Liver (tissue), 9 donors: ENCODE measurements around the gene NFILZ. TPM values are rescaled to one million over a fixed set of nuclear protein-coding genes. Genes with fewer than 3 reads are reported as not detected.

Experiments used
- DNase-seq: peaks from one replicate; pipeline ENCODE4 v3.0.0-alpha.2; 2017; ENCODE audit warnings: low spot score
- H3K27ac ChIP-seq, 2 donors: one replicate each; pipeline ENCODE4 v1.7.0; 2013; ENCODE audit warnings: inconsistent platforms in 2 of 2, low read length in 2 of 2, control low read depth in 1 of 2, low read depth in 1 of 2, mild to moderate bottlenecking in 1 of 2
- H3K27me3 ChIP-seq, 4 donors: one replicate each; pipeline versions ENCODE4 v1.6.1 to v1.7.0; 2013; ENCODE audit warnings: low read length in 3 of 4, inconsistent platforms in 1 of 4, mild to moderate bottlenecking in 1 of 4, moderate library complexity in 1 of 4; ENCODE audit not compliant: control insufficient read depth in 4 of 4, insufficient read depth in 4 of 4
- H3K36me3 ChIP-seq, 4 donors: one replicate each; pipeline versions ENCODE4 v1.6.1 to v1.7.0; 2013; ENCODE audit warnings: low read length in 3 of 4, mild to moderate bottlenecking in 3 of 4, low read depth in 1 of 4, moderate library complexity in 1 of 4; ENCODE audit not compliant: control insufficient read depth in 4 of 4, insufficient read depth in 3 of 4
- H3K4me1 ChIP-seq, 4 donors: one replicate each; pipeline versions ENCODE4 v1.6.1 to v1.7.0; 2013; ENCODE audit warnings: low read length in 3 of 4, mild to moderate bottlenecking in 3 of 4, moderate library complexity in 1 of 4; ENCODE audit not compliant: control insufficient read depth in 4 of 4, insufficient read depth in 4 of 4
- H3K4me3 ChIP-seq, 3 donors: one replicate each; pipeline versions ENCODE4 v1.6.1 to v1.7.0; 2013; ENCODE audit warnings: low read length in 3 of 3, control low read depth in 1 of 3, low read depth in 1 of 3, mild to moderate bottlenecking in 1 of 3
- H3K9ac ChIP-seq, 2 donors: one replicate each; pipeline ENCODE4 v1.7.0; 2013; ENCODE audit warnings: low read length in 2 of 2, mild to moderate bottlenecking in 2 of 2, moderate library complexity in 2 of 2, control low read depth in 1 of 2, low read depth in 1 of 2
- H3K9me3 ChIP-seq, 4 donors: one replicate each; pipeline versions ENCODE4 v1.6.1 to v1.7.0; 2013; ENCODE audit warnings: low read length in 3 of 4; ENCODE audit not compliant: control insufficient read depth in 4 of 4
- ATF3 ChIP-seq: IDR thresholded peaks from 2 replicates; pipeline ENCODE4 v1.6.1; 2016; ENCODE audit warnings: antibody characterized with exemption
- FOXA2 ChIP-seq: IDR thresholded peaks from 2 replicates; pipeline ENCODE4 v1.6.1; 2016; ENCODE audit warnings: antibody characterized with exemption
- GABPA ChIP-seq, 2 donors: IDR thresholded peaks in 1 of 2; conservative IDR thresholded peaks in 1 of 2; 2 replicates each; pipeline ENCODE4 v1.6.1; 2016; ENCODE audit warnings: antibody characterized with exemption in 2 of 2, mild to moderate bottlenecking in 1 of 2, moderate library complexity in 1 of 2
- HNF4A ChIP-seq, 2 donors: conservative IDR thresholded peaks; 2 replicates each; pipeline ENCODE4 v1.6.1; 2016; ENCODE audit warnings: antibody characterized with exemption in 2 of 2, mild to moderate bottlenecking in 2 of 2
- HNF4G ChIP-seq: IDR thresholded peaks from 2 replicates; pipeline ENCODE4 v1.6.1; 2016; ENCODE audit warnings: antibody characterized with exemption
- NR2F2 ChIP-seq: IDR thresholded peaks from 2 replicates; pipeline ENCODE4 v1.6.1; 2016; ENCODE audit warnings: antibody characterized with exemption
- RAD21 ChIP-seq, 2 donors: IDR thresholded peaks; 2 replicates each; pipeline ENCODE4 v1.6.1; 2016; ENCODE audit warnings: antibody characterized with exemption in 2 of 2, mild to moderate bottlenecking in 2 of 2
- SP1 ChIP-seq: IDR thresholded peaks from 2 replicates; pipeline ENCODE4 v1.6.1; 2018; ENCODE audit warnings: antibody characterized with exemption, mild to moderate bottlenecking
- ZBTB33 ChIP-seq: IDR thresholded peaks from 2 replicates; pipeline ENCODE4 v1.6.1; 2016; ENCODE audit warnings: antibody characterized with exemption
- WGBS: extraction: QIAGEN DNeasy Blood & Tissue Kit; methylation state at CpG from one replicate; pipeline ENCODE4 v1.1.7; 2013; 5-methylcytosine and 5-hydroxymethylcytosine counted together
- polyA plus RNA-seq, 2 donors: library from polyadenylated mRNA; stranded (reverse) in 1 of 2; unstranded in 1 of 2; fragments of 200-250 nt in 1 of 2; fragments of >200 nt in 1 of 2; fragmentation: Nextera tagmentation in 1 of 2; extraction: Ambion mirVana in 1 of 2; gene quantifications; one replicate each; pipeline versions ENCODE4 v1.2.1 to v1.2.3, GENCODE V29; 2013 to 2015
- total RNA-seq, 2 donors: library from RNA; depleted of rRNA; stranded (reverse); fragments of >200 nt; gene quantifications; one replicate each; pipeline ENCODE4 v1.2.3, GENCODE V29; 2014
- TF ChIP-seq, protein P1 (sequence below): fragments of 150-350 bp; IDR thresholded peaks from 2 replicates; pipeline ENCODE4 v1.5.1; 2017; ENCODE audit warnings: improper control_type of control experiment, low read depth, low read length; ENCODE audit not compliant: missing input control
- donor health status: healthy.
- donor health status: healthy.
- donor health status: healthy.
- donor health status: healthy.
- donor health status: healthy.

NFILZ gene, protein sequence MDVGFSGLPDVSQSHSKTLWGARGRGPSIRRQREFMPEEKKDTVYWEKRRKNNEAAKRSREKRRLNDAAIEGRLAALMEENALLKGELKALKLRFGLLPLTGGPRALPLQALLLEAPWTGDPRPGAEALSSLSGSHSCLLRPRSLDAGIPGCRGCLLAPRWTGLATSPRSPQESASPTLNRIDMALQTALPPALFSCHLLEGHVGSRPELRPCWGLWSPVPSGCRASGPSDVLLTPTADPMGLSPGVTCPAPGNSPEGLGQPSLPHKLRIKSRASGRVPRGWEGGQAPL
- total RNA-seq (not detected), polyA plus RNA-seq (not detected)

- no peak for TF ChIP-seq NR2F2
- no peak for TF ChIP-seq RAD21 (IDR thresholded peaks at IDR 0.05)
- no peak for TF ChIP-seq SP1
- TF ChIP-seq ATF3 = no peak
- no peak for TF ChIP-seq HNF4G
- TF ChIP-seq ZBTB33 = no peak
- no peak for TF ChIP-seq GABPA (IDR thresholded peaks at IDR 0.05 in 1 of 2, conservative IDR thresholded peaks at IDR 0.05 in 1 of 2)
- TF ChIP-seq FOXA2 = no peak
- TF ChIP-seq, protein P1, sequence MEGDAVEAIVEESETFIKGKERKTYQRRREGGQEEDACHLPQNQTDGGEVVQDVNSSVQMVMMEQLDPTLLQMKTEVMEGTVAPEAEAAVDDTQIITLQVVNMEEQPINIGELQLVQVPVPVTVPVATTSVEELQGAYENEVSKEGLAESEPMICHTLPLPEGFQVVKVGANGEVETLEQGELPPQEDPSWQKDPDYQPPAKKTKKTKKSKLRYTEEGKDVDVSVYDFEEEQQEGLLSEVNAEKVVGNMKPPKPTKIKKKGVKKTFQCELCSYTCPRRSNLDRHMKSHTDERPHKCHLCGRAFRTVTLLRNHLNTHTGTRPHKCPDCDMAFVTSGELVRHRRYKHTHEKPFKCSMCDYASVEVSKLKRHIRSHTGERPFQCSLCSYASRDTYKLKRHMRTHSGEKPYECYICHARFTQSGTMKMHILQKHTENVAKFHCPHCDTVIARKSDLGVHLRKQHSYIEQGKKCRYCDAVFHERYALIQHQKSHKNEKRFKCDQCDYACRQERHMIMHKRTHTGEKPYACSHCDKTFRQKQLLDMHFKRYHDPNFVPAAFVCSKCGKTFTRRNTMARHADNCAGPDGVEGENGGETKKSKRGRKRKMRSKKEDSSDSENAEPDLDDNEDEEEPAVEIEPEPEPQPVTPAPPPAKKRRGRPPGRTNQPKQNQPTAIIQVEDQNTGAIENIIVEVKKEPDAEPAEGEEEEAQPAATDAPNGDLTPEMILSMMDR = no peak
- no peak within 1 kb of the TSS for H3K4me3 ChIP-seq
- H3K27ac ChIP-seq = peak within 1 kb of the TSS; percentile 67 to 70
- WGBS = 95% methylated on average over 11 of the region's 11 CpGs
- DNase-seq = no peak
- peaks cover 4 to 18% (median 11%) of the 10 kb centered on the region in 4 donors for H3K4me1 ChIP-seq
- no peak within 1 kb of the TSS for H3K9ac ChIP-seq
- no peaks in the 10 kb centered on the region for H3K9me3 ChIP-seq
- no peaks in the 10 kb centered on the region for H3K36me3 ChIP-seq
- H3K27me3 ChIP-seq = no peaks in the 10 kb centered on the region
These were observed at the start of gene NFILZ for GRCh38 chr19:8629996-8630683. Gene NFILZ (plus strand): TSS chr19:8630633. CDS start chr19:8676766, 46,133 bp downstream.

DNA sequence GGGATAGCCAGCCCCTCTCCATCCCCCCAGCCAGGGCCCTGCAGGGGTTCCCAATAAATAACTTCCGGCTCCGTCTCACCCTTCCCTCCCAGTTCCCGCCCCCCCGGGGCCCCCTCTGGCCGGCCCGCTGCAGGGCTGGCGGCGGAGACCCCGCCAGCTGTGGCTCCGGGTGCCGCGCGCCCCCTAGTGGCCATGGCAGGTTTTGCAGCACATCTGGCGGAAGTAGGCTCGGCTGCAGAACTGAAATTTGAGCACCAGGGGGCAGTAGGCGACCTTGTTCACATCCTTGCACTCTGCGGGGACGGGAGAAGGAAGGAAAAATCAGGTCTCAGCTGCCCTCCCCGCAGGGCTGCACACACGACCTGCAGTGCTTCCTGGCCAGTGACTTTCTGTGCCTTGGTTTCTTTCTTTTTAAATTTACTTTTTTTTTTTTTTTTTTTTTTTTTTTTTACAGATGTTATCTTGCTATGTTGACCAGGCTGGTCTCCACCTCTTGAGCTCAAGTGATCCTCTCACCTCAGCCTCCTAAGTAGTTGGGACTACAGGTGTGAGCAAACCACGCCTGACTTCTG lies 49.6 kb upstream of the NFILZ start:
- WGBS = 4% methylated on average over 21 of the region's 21 CpGs
- Histone ChIP-seq H3K4me1 (peaks cover 0 to 6% (median 2%) of the 10 kb centered on the region in 4 donors), H3K36me3 (peaks cover 0 to 2% (median under 1%) of the 10 kb centered on the region in 4 donors), H3K9ac (no peak overlapping the region), H3K27ac (no peak overlapping the region), H3K27me3 (no peaks in the 10 kb centered on the region), H3K9me3 (no peaks in the 10 kb centered on the region), H3K4me3 (no peak overlapping the region)
- DNase-seq = peak; percentile 91
- TF ChIP-seq RAD21 (IDR thresholded peaks at IDR 0.05) (peak; percentile 84 to 93), ZBTB33 (no peak), HNF4A (conservative IDR thresholded peaks at IDR 0.05) (peak in 1 of 2 donors; percentile 7), GABPA (IDR thresholded peaks at IDR 0.05 in 1 of 2, conservative IDR thresholded peaks at IDR 0.05 in 1 of 2) (peak in 1 of 2 donors; percentile 14)
- TF ChIP-seq, protein P1 = peak; percentile 100
